ENCODE data around the gene AMHR2.

Gene AMHR2

DNA sequence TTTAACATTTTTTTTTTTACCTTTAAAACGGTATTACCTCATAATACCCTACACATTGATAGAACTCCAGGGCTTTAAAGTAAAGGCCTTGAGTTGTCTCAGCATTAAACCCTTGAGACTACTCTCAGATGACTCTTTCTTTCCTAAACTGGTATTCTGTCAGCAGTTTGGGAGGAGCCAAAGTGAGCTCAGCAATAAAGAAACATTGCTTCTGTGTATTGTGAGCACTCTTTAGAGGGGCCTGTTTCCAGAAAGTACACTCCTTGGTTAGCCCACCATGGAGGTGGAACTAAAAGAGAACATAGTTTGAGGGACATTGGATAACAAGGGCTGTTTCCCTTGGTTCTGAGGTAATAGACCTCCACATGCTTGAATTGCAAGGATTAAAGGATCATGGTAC lies 55.2 kb downstream of the AMHR2 start:
- TF ChIP-seq, protein P1, sequence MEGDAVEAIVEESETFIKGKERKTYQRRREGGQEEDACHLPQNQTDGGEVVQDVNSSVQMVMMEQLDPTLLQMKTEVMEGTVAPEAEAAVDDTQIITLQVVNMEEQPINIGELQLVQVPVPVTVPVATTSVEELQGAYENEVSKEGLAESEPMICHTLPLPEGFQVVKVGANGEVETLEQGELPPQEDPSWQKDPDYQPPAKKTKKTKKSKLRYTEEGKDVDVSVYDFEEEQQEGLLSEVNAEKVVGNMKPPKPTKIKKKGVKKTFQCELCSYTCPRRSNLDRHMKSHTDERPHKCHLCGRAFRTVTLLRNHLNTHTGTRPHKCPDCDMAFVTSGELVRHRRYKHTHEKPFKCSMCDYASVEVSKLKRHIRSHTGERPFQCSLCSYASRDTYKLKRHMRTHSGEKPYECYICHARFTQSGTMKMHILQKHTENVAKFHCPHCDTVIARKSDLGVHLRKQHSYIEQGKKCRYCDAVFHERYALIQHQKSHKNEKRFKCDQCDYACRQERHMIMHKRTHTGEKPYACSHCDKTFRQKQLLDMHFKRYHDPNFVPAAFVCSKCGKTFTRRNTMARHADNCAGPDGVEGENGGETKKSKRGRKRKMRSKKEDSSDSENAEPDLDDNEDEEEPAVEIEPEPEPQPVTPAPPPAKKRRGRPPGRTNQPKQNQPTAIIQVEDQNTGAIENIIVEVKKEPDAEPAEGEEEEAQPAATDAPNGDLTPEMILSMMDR (IDR thresholded peaks at IDR 0.05; ENCODE audit: unreplicated experiment in 3 of 3) = no peak
- no peaks in the 10 kb centered on the region for H3K27me3 Mint-ChIP-seq (ENCODE audit: low read depth)
- no peak overlapping the region for H3K4me3 Mint-ChIP-seq
- peaks cover 33% of the 10 kb centered on the region for H3K4me1 Mint-ChIP-seq
- peak overlapping the region in 1 of 3 experiments; percentile 41 for H3K27ac Mint-ChIP-seq
- peaks cover 75% of the 10 kb centered on the region for H3K36me3 Mint-ChIP-seq (ENCODE audit: low read depth)
- no peaks in the 10 kb centered on the region for H3K9me3 Mint-ChIP-seq

DNA sequence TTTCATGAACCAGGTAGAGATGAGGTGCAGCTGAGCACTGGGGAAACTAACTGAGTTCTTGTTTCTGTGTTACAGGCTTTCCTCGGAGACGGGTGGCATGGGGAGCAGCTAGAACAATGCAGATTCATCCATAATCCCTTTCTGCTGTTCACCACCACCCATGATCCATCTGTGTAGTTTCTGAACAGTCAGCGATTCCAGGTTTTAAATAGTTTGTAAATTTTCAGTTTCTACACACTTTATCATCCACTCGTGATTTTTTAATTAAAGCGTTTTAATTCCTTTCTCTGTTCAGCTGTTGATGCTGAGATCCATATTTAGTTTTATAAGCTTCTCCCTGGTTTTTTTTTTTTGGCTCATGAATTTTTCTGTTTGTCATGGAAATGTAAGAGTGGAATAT lies 55.7 kb downstream of the AMHR2 start:
- peaks cover 28% of the 10 kb centered on the region for H3K4me1 Mint-ChIP-seq
- TF ChIP-seq, protein P1 (IDR thresholded peaks at IDR 0.05; ENCODE audit: unreplicated experiment in 3 of 3) = no peak
- peaks cover 72% of the 10 kb centered on the region for H3K36me3 Mint-ChIP-seq (ENCODE audit: low read depth)
- H3K27me3 Mint-ChIP-seq (ENCODE audit: low read depth) = no peaks in the 10 kb centered on the region
- no peaks in the 10 kb centered on the region for H3K9me3 Mint-ChIP-seq
- no peak overlapping the region for H3K4me3 Mint-ChIP-seq
- peak overlapping the region in 1 of 3 experiments; percentile 41 for H3K27ac Mint-ChIP-seq

DNA sequence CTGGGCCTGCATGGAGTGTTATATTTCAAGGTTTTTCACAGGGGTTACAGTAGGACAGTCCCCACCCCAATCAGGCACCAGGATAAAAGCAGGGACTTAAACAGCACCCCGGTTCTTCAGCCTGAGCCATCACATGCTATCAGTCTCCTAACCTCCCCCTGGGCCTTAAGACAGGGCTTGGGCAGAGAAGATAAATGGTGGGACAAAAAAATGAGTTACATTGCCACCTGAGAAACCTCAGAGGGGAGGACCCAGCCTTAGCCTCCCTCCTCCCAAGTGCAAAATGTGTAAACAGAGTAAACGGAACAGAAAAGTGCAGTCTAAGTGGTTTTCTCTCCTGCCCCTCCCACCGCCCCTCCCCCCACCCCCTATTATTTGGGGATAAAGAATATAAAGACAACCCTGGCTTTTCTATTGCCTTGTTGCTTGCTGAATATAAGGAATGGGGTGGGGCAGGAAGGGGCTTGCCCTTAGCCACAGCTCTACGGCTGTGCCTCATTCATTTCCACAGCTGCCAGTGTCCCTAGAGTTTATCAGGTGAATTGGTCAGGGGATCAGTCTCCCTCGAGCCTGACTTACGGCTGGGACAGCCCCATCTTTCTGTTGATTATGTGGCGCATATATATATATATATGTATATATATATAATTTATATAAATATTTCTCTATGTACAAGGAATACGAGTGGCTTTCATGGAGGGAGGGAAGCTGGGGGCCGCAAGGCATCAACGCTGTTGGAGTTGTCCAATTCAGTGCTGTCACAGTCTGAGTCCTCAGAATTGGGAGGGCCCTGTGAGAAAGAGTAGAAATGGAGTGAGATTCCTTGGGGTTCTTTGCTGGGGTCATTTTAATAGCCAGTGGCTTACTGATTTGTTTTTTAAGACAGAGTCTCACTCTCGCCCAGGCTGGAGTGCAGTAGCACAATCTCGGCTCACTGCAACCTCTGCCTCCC lies 57.1 kb downstream of the AMHR2 start:
- Mint-ChIP-seq H3K36me3 (ENCODE audit: low read depth) (peaks cover 72% of the 10 kb centered on the region), H3K27ac (peak overlapping the region in 1 of 3 experiments; percentile 44), H3K9me3 (no peaks in the 10 kb centered on the region), H3K4me3 (no peak overlapping the region), H3K27me3 (ENCODE audit: low read depth) (no peaks in the 10 kb centered on the region), H3K4me1 (peaks cover 16% of the 10 kb centered on the region)
- TF ChIP-seq, protein P1 (IDR thresholded peaks at IDR 0.05; ENCODE audit: unreplicated experiment in 3 of 3) = no peak
